Trophoblast cell (in vitro differentiated cells and primary cell): ENCODE measurements around the gene ZP2.
"Not testable (repeated sequence)": the region's sequence is repeated elsewhere in the genome, so short reads cannot be mapped to it uniquely, and the experiment has no call there.

Experiments
- DNase-seq, 2 donors: peaks; one replicate each; pipeline ENCODE4 v3.0.0-alpha.2; 2016
- H2AFZ ChIP-seq: 2 replicates; pipeline ENCODE4 v1.6.1; 2013; ENCODE audit warnings: low read length, moderate library complexity, mild to moderate bottlenecking; ENCODE audit not compliant: insufficient read depth, poor library complexity
- H2AK5ac ChIP-seq: 2 replicates; pipeline ENCODE4 v1.6.1; 2013; ENCODE audit warnings: mild to moderate bottlenecking, low read length
- H2BK120ac ChIP-seq: 2 replicates; pipeline ENCODE4 v1.6.1; 2013; ENCODE audit warnings: low read length, mild to moderate bottlenecking, moderate library complexity; ENCODE audit not compliant: insufficient read depth, poor library complexity
- H2BK12ac ChIP-seq: 2 replicates; pipeline ENCODE4 v1.6.1; 2013; ENCODE audit warnings: mild to moderate bottlenecking, low read length, moderate library complexity
- H2BK5ac ChIP-seq: 2 replicates; pipeline ENCODE4 v1.6.1; 2013; ENCODE audit warnings: low read length, low read depth, moderate library complexity, mild to moderate bottlenecking; ENCODE audit not compliant: poor library complexity
- H3K14ac ChIP-seq: 2 replicates; pipeline ENCODE4 v1.6.1; 2013; ENCODE audit warnings: mild to moderate bottlenecking, low read length
- H3K18ac ChIP-seq: 2 replicates; pipeline ENCODE4 v1.6.1; 2013; ENCODE audit warnings: mild to moderate bottlenecking, low read length
- H3K23ac ChIP-seq: 2 replicates; pipeline ENCODE4 v1.6.1; 2013; ENCODE audit warnings: low read length
- H3K27ac ChIP-seq: 2 replicates; pipeline ENCODE4 v1.5.1; 2013; ENCODE audit warnings: low read depth, mild to moderate bottlenecking, inconsistent platforms, low read length, moderate library complexity
- H3K27me3 ChIP-seq: 2 replicates; pipeline ENCODE4 v1.6.1; 2013; ENCODE audit warnings: inconsistent platforms, mild to moderate bottlenecking, low read length, moderate library complexity; ENCODE audit not compliant: insufficient read depth
- H3K36me3 ChIP-seq, 2 experiments: 1 replicate in 1 of 2; 2 replicates in 1 of 2; pipeline ENCODE4 v1.6.1; 2013; ENCODE audit warnings: low read length in 2 of 2, mild to moderate bottlenecking in 2 of 2, moderate library complexity in 1 of 2; ENCODE audit not compliant: insufficient read depth in 2 of 2, control insufficient read depth in 1 of 2
- H3K4ac ChIP-seq: 2 replicates; pipeline ENCODE4 v1.6.1; 2013; ENCODE audit warnings: low read depth, mild to moderate bottlenecking, low read length, moderate library complexity
- H3K4me1 ChIP-seq, 2 experiments: 1 replicate in 1 of 2; 2 replicates in 1 of 2; pipeline ENCODE4 v1.6.1; 2013; ENCODE audit warnings: low read length in 2 of 2, mild to moderate bottlenecking in 2 of 2, moderate library complexity in 1 of 2; ENCODE audit not compliant: insufficient read depth in 2 of 2, control insufficient read depth in 1 of 2
- H3K4me2 ChIP-seq: 2 replicates; pipeline ENCODE4 v1.6.1; 2013; ENCODE audit warnings: inconsistent platforms, mild to moderate bottlenecking, low read length, moderate library complexity
- H3K4me3 ChIP-seq: 2 replicates; pipeline ENCODE4 v1.5.1; 2013; ENCODE audit warnings: mild to moderate bottlenecking, low read depth, low read length, inconsistent platforms
- H3K79me1 ChIP-seq: one replicate; pipeline ENCODE4 v1.6.1; 2013; ENCODE audit warnings: low read length
- H3K79me2 ChIP-seq: 2 replicates; pipeline ENCODE4 v1.6.1; 2013; ENCODE audit warnings: low read length, mild to moderate bottlenecking; ENCODE audit not compliant: control insufficient read depth, insufficient read depth, poor library complexity
- H3K9ac ChIP-seq: 2 replicates; pipeline ENCODE4 v1.6.1; 2013; ENCODE audit warnings: mild to moderate bottlenecking, low read length
- H3K9me3 ChIP-seq: 2 replicates; pipeline ENCODE4 v1.6.1; 2013; ENCODE audit warnings: low read depth, mild to moderate bottlenecking, control low read depth, inconsistent platforms, low read length; ENCODE audit not compliant: insufficient read depth
- H4K12ac ChIP-seq: 2 replicates; pipeline ENCODE4 v1.6.1; 2013; ENCODE audit warnings: low read depth, mild to moderate bottlenecking, low read length, moderate library complexity
- H4K8ac ChIP-seq: 2 replicates; pipeline ENCODE4 v1.6.1; 2013; ENCODE audit warnings: low read depth, mild to moderate bottlenecking, low read length, moderate library complexity
- H4K91ac ChIP-seq: one replicate; pipeline ENCODE4 v1.6.1; 2013; ENCODE audit warnings: low read depth, mild to moderate bottlenecking, low read length, moderate library complexity
- WGBS: extraction: QIAGEN DNeasy Blood & Tissue Kit; methylation state at CpG from one replicate; pipeline ENCODE4 v1.1.7; 2013; ENCODE audit warnings: missing lambda C conversion rate; ENCODE audit not compliant: insufficient read length, insufficient coverage; ENCODE audit errors: extremely low coverage; 5-methylcytosine and 5-hydroxymethylcytosine counted together

Gene ZP2

GRCh38 chr16:21157632-21158031, 53.7 kb downstream of the ZP2 start:
- Histone ChIP-seq H4K8ac (no peak overlapping the region), H3K79me2 (peaks cover 2% of the 10 kb centered on the region), H3K4me3 (no peak overlapping the region), H2AFZ (peak overlapping the region; percentile 95), H2BK12ac (no peak overlapping the region), H3K27me3 (no peaks in the 10 kb centered on the region), H3K36me3 (peaks cover 0 to 3% of the 10 kb centered on the region in 2 experiments), H4K91ac (no peak overlapping the region), H3K4me1 (peaks cover 5 to 6% of the 10 kb centered on the region in 2 experiments), H2BK120ac (no peak overlapping the region), H3K23ac (no peak overlapping the region), H2AK5ac (no peak overlapping the region), H3K79me1 (peaks cover 6% of the 10 kb centered on the region), H4K12ac (no peak overlapping the region), H3K9ac (no peak overlapping the region), H3K4ac (no peak overlapping the region), H3K14ac (no peak overlapping the region), H3K27ac (no peak overlapping the region), H3K9me3 (no peaks in the 10 kb centered on the region), H2BK5ac (no peak overlapping the region), H3K18ac (no peak overlapping the region), H3K4me2 (no peak overlapping the region)
- no peak for DNase-seq
- no CpG with 5 or more reads among the region's 5 CpGs for WGBS

- DNase-seq = peak; percentile 27 to 78
- H2BK12ac ChIP-seq = no peak overlapping the region
- H3K4me2 ChIP-seq = no peak overlapping the region
- H2BK5ac ChIP-seq = no peak overlapping the region
- H3K23ac ChIP-seq = no peak overlapping the region
- no peak overlapping the region for H3K4ac ChIP-seq
- peaks cover 0 to 3% of the 10 kb centered on the region in 2 experiments for H3K36me3 ChIP-seq
- H3K9ac ChIP-seq = no peak overlapping the region
- H3K79me1 ChIP-seq = peaks cover 6% of the 10 kb centered on the region
- H2BK120ac ChIP-seq = no peak overlapping the region
- H3K14ac ChIP-seq = no peak overlapping the region
- H4K8ac ChIP-seq = no peak overlapping the region
- no peak overlapping the region for H2AK5ac ChIP-seq
- no peak overlapping the region for H4K12ac ChIP-seq
- no peak overlapping the region for H3K4me3 ChIP-seq
- H3K4me1 ChIP-seq = peaks cover 5 to 6% of the 10 kb centered on the region in 2 experiments
- no peaks in the 10 kb centered on the region for H3K27me3 ChIP-seq
- H2AFZ ChIP-seq = no peak overlapping the region
- no peak overlapping the region for H3K18ac ChIP-seq
- no CpG with 5 or more reads among the region's 6 CpGs for WGBS
- no peaks in the 10 kb centered on the region for H3K9me3 ChIP-seq
- no peak overlapping the region for H4K91ac ChIP-seq
- H3K79me2 ChIP-seq = peaks cover 2% of the 10 kb centered on the region
- no peak overlapping the region for H3K27ac ChIP-seq
These were observed 54.5 kb downstream of the ZP2 start for GRCh38 chr16:21156767-21157467.

- no CpG with 5 or more reads among the region's 1 CpG for WGBS
These were observed 55.4 kb downstream of the ZP2 start for GRCh38 chr16:21156011-21156410.

GRCh38 chr16:21153124-21153729, 58.1 kb downstream of the ZP2 start:
- H3K9ac ChIP-seq, H3K18ac ChIP-seq, H4K91ac ChIP-seq, H4K8ac ChIP-seq, H3K4me1 ChIP-seq, H2AFZ ChIP-seq, H3K36me3 ChIP-seq, H3K79me2 ChIP-seq, H3K14ac ChIP-seq, H3K27me3 ChIP-seq, DNase-seq, H3K9me3 ChIP-seq, H2BK120ac ChIP-seq, H3K27ac ChIP-seq, H2AK5ac ChIP-seq, H3K23ac ChIP-seq, H2BK12ac ChIP-seq, H3K79me1 ChIP-seq, H3K4me3 ChIP-seq, H3K4ac ChIP-seq, H4K12ac ChIP-seq, H2BK5ac ChIP-seq, H3K4me2 ChIP-seq: not testable (repeated sequence)
- WGBS = no CpG with 5 or more reads among the region's 11 CpGs

More at GRCh38 chr16:21156011-21156410, 55.4 kb downstream of the ZP2 start:
- DNase-seq, H3K27me3 ChIP-seq, H2AFZ ChIP-seq, H2BK120ac ChIP-seq, H3K9me3 ChIP-seq, H3K14ac ChIP-seq, H3K4me1 ChIP-seq, H3K79me1 ChIP-seq, H2AK5ac ChIP-seq, H3K9ac ChIP-seq, H3K27ac ChIP-seq, H3K36me3 ChIP-seq, H2BK5ac ChIP-seq, H3K23ac ChIP-seq, H2BK12ac ChIP-seq, H3K18ac ChIP-seq, H4K91ac ChIP-seq, H4K8ac ChIP-seq, H3K4me3 ChIP-seq, H3K4ac ChIP-seq, H3K79me2 ChIP-seq, H4K12ac ChIP-seq, H3K4me2 ChIP-seq: not testable (repeated sequence)
